Stimulated activated CD8-positive, alpha-beta memory T cell treated with anti-CD3 and anti-CD28 coated beads, Interleukin-15, amount 100 ng/mL, for 1 hour (primary cell): ENCODE measurements around the gene PRRC2B.
"Not testable (repeated sequence)": the region's sequence is repeated elsewhere in the genome, so short reads cannot be mapped to it uniquely, and the experiment has no call there.

Experiments used
- DNase-seq: peaks from one replicate; pipeline ENCODE4 v3.0.0-alpha.2; 2020; ENCODE audit warnings: low read depth

PRRC2B gene

DNA sequence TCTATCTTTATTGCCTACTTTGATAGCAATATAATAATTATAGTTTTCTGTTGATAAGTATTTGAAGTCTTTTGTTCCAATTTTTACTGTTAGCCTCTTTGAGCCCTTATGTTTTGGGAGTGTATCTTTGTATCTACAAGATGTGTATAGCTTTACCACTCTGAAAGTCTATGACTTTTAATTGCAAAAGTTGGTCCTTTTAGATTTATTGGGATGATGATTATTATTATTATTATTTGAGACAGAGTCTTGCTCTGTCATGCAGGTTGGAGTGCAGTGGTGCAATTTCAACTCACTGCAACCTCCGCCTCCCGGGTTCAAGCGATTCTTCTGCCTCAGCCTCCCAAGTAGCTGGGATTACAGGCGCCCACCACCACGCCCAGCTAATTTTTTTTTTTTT is 78.2 kb downstream of the PRRC2B start:
- not testable (repeated sequence) for DNase-seq

DNA sequence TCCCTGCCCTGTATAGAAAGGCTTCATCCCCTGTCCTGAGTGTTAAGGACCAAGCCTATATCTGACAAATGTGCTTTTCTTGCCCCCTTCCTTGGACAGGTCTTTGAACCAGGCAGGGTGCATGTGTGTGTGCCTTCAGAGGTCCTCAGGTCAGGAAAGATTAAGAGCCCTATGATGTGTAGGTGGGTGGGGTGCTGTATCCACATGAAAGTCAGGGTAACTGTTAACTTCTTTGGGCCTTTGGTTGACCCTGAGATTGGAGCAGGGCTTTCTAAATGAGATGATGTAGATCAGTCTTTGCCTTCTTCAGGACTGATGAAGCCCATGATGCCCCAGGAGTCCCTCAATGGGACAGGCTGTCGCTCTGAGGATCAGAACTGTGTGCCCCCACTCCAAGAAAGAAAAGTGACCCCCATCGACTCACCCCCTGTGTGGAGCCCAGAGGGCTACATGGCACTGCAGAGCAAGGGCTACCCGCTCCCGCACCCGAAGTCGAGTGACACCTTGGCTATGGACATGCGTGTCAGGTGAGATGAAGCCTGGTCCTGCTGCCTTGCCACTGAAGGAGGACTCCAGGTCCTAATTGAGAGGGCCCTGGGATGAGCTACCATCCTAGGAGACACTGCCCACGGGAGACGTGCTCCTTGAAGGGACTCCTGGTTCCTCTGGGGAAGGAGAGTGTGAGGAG is 79.5 kb downstream of the PRRC2B start:
- DNase-seq, result no peak

DNA sequence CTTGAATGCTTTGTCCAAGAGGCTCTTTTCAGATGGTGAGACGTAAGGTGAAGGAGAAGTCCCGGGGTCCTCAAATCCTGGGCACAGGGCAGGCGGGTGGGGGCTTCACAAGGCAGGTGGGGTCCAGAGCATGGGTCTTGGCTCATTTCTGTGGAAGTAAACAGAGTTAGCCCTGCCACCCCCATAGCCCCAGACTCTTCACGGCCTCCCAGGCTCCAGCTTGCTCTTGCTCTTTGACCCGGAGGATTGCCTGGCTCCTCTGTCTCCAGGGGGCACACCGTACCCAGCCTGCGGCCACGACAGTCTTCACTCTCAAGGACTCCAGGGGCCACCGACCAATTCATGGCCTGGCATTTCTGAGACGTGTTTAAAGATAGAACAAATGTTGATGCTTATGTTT is 80.0 kb downstream of the PRRC2B start:
- no peak for DNase-seq

DNA sequence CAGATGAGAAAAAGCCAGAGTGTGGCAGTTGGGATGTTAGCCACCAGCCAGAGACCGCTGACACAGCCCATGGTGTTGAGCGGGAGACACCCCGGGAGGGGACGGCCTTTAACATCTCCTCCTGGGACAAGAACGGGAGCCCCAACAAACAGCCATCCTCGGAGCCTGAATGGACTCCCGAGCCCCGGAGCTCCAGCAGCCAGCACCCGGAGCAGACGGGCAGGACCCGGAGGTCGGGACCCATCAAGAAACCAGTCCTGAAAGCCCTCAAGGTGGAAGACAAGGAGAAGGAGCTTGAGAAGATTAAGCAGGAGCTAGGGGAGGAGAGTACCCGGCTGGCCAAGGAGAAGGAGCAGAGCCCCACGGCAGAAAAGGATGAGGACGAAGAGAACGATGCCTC is 80.8 kb downstream of the PRRC2B start:
- DNase-seq, result no peak

DNA sequence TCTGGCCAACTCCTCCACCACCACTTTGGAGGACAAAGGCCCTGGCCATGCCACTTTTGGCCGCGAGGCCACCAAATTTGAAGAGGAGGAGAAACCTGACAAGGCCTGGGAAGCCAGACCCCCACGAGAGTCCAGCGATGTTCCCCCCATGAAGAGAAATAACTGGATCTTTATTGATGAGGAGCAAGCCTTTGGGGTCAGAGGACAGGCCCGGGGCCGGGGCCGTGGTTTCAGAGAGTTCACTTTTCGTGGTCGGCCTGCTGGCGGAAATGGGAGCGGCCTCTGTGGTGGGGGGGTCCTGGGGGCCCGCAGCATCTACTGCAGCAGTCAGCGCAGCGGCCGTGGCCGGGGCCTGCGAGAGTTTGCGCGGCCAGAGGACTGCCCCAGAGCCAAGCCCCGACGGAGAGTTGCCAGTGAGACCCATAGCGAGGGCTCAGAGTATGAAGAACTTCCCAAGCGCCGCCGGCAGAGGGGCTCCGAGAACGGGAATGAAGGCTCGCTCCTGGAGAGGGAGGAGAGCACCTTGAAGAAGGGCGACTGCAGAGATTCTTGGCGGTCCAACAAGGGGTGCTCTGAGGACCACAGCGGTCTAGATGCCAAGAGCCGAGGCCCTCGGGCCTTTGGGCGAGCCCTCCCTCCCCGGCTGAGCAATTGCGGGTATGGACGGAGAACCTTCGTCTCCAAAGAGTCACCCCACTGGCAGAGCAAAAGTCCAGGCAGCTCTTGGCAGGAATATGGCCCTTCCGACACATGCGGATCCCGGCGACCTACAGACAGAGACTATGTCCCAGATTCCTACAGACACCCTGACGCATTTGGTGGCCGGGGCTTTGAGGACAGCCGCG is 81.4 kb downstream of the PRRC2B start:
- no peak for DNase-seq

DNA sequence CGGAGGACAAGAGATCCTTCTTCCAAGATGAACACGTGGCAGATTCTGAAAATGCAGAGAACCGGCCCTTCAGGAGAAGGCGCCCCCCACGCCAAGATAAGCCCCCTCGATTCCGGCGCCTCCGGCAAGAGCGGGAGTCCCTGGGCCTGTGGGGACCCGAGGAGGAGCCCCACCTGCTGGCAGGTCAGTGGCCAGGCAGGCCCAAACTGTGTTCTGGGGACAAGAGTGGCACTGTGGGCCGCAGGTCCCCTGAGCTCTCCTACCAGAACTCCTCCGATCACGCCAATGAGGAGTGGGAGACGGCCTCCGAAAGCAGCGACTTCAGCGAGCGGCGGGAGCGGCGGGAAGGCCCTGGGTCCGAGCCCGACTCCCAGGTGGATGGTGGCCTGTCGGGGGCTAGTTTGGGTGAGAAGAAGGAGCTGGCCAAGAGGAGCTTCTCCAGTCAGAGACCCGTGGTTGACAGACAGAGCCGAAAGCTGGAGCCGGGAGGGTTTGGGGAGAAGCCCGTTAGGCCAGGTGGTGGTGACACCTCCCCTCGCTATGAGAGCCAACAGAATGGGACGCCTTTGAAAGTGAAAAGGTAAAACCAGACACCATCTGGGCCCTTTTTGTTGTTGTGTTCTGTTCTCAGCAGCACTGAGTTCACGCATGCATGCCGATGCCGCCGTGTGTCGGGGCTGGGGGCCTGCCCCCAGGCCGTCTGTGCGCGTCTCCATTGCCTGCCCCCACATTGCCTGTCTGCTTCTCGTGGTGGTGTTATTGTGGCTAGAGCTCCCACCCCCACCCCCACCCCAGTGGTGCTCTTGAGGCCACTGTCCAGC is 82.3 kb downstream of the PRRC2B start:
- DNase-seq, result no peak

DNA sequence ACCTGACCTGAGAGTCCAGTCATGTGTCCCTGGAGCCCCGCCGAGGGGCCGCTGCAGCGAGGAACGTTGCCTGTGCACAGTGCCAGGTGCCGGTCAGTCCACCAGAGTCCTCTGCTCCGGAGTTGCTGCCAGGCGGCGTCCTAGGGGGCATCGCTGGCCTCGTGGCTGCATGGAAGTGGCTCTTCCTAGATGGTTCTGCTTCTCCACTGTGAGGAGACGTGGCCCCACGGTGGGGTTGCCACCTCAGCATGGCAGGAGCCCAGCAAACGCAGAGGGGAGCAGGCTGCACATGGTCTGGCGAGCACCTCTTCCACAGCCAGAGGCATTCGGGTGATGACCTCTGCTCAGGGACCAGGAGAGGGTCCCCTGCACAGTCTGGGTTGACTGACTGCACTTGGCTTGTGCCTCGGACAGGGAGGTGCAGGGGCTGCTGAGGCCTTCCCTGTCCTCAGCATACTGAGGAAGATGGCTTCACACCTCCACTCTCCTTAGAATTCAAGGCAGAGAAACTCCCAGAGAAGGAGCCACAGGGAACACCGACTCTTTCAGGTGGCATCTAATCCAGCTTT is 83.0 kb downstream of the PRRC2B start:
- DNase-seq, result no peak

DNA sequence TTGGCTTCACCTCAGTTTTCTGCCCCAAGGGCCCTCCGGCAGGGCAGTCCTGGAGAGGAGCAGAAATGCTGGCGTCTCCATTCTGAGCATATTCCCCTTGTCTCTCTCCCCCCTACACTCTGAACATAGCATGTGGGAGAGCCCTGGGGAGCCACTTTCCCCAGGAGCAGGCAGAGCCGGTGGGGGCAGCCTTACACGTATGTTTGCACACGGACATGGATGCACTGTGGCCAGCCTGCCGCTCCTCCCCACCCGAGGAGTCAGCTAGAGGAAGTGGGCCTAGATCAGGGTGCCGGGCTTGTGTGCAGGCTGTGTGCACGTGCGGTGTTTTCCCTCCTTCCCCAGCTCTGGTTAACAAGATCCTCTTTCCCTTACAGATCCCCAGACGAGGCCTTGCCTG is 83.5 kb downstream of the PRRC2B start:
- DNase-seq, result no peak

DNA sequence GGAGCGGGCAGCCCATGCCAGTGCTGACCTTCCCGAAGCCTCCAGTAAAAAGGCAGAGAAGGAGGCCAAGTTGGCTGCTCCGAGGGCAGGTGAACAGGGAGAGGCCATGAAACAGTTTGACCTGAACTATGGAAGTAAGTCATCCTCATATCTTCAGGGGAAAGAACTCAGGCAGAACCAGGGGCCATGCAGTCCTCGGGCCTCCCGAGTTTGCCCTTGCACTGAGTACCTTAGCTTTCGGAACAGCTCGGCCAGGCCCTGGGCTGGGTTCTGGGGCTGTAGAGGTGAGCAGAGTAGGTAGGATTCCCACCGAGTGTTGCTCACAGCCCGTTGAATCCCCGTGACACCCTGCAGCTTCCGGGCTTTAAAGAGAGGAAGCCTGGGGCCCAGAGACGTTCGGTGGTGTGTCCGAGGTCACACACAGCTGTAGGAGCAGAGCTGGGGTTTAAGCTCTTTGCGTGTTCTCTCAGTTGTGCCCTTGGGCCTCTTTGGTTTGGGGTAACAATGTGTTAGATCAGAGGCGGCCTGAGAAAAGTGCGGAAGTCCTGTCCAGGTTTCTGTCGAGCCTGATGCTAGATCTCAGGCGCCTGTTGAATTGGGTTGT is 84.0 kb downstream of the PRRC2B start:
- DNase-seq, result no peak

DNA sequence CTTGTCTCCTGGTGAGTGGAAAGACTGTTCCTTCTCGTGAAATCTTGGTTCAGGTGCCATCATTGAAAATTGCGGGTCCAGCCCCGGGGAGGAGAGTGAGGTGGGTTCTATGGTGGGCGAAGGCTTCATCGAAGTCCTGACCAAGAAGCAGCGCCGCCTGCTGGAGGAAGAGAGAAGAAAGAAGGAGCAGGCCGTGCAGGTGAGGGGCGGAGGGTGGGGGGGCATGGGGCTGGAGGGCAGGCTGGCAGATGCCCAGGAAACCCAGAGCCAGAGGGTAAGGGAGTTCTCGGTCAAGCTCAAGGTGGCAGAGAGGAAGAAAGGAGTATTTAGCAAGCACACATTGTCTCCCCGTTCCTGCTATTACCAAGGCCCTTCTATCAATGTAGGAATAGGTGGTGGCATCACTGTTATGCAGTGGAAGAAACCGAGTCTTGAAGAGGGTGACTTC is 84.6 kb downstream of the PRRC2B start:
- DNase-seq, result peak; percentile 30

DNA sequence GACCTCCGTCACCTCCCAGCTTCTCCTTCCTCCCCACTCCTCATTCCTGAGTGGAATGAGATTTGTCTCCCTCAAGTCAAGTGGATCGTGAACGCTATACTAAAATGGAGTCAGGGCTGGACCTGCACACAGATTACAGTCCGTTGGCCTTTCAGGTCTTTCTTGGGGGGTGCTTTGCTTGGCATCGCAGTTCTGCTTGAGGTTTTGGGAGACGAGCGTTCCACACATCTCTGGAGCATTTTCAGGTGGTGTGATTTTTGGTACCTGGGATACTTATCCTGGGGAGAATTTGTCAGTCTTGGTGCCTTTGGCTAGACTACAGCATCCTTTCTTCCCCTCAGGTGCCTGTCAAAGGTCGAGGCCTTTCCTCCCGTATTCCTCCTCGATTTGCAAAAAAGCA is 85.0 kb downstream of the PRRC2B start:
- no peak for DNase-seq

DNA sequence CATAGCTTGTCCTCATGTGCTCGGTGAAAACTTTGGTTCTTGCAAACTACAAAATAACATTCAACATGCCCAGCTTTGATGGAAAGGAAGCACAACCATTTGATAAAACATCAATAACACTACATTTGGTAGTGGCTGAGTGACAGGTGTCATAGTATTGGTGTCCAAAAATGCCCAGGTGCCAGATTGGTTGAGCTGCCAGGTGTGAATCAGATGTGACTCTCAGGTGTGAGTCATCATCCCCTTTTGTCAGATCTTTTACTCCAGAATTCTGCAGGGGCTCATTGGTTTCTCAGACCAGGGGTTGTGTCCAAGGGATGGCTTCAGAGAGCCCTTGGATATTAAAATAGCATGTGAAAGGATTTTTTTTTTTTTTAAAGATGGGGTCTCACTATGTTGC is 86.4 kb downstream of the PRRC2B start:
- DNase-seq, result no peak

DNA sequence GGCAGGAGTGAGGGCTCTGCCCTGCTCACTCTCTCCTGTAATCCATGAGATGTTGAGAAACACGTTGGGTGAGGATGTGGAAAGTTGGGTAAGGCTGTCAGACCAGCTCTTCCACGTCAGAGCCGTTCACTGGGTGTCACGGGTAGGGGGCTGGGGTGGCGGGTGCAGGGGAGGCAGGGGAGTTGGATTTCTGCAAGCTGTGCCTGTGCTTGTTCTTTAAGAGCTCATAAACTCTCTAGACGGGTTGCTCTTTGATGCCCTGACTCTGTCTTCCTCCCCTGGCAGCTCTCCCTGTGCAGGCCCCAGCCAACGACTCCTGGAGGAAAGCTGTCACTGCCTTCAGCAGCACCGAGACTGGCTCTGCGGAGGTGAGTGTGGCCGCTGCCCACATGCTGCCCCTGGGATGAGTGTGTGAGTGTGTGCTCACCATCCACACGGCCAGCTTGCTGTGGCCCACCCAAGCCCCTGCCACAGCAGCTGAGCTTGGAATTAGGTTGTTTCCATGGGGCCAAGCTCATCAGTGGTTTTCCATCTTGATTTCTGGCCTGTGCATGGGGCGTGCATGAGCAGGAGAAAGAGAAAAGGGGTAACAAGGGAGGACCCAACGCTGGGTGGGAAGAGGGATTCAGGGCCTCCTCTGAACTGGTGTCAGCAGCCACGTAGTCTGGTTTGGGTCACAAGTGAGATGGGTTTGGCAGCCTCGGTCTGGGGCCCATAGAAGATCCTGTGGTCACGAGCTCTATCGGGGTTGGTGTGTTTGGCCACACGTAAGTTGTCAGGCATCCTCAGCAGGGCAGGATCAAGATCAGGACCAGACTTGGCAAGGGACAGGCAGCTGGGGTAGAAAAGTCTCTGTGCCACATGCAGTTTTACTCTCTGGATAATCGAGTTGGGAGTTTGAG is 87.8 kb downstream of the PRRC2B start:
- no peak for DNase-seq

DNA sequence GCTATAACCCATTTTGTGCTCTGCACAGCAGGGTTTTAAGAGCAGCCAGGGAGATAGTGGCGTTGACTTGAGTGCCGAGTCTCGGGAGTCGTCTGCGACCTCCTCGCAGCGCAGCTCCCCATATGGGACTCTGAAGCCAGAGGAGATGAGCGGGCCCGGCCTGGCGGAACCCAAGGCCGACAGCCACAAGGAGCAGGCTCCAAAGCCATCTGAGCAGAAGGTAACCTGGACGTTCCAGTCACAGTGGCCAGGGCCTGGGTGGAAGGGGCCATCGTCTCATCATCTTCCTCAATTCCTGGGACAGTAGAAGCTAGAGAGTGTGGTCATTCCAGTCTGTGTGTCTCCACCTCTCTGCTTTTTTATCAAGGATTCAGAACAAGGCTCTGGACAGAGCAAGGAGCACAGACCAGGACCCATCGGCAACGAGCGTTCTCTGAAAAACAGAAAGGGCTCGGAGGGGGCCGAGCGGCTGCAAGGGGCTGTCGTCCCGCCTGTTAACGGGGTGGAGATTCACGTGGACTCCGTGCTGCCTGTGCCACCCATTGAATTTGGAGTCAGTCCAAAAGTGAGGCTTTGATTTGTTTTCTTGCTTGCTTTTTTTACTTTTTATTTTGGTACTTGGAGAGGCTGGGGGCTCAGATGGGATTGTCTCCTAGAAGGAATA is 88.6 kb downstream of the PRRC2B start:
- DNase-seq, result no peak

DNA sequence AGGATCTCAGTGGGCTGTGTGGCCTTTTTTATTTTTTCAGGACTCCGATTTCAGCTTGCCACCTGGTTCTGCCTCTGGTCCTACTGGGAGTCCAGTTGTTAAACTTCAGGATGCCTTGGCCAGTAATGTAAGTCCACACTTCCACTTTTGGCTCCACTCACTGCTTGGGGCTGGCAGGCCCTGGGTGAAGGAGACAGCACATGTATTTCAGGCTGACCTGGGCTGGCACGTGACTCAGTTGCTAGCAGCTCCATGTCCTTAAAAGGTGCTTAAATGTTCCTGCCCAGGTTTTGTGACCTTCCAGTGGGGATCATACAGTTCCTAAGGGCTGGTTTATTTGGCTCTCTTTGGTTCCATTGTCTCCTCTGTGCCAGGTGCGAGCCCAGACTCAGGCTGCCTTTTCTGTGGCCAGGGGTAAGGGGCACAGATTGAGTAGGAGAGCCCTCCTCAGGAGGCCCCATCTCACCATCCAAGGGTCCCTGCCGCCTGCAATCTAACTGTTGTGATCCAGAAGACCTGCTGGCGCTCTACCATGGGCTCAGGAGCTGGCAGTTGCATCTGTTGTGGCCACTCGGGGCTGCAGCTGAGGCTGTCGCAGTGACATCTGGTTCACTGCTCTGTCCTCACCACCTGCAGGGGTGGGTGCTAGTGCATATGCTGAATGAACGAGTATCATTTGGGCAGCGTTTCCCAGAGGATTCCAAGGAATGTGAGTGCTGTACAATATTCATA is 89.6 kb downstream of the PRRC2B start:
- DNase-seq, result no peak

DNA sequence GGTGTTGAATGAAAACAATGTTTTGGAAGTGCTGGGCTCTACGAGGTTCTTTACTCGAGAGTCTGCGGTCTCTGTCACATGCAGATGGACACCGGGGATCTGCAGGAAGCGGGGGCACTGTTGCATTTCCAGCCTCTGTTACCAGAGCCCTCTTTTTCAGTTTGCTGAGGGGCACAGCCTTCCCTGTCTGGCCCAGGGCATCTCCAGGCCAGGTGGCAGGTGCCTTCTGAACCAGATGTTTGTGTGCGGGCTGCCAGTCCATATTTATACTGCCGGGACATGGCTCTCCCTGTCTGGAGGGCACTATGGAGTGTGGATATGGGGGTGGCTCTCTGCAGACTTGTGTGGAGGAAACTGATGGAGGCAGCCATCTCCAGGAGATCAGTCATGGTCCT is 90.2 kb downstream of the PRRC2B start:
- DNase-seq, result no peak

DNA sequence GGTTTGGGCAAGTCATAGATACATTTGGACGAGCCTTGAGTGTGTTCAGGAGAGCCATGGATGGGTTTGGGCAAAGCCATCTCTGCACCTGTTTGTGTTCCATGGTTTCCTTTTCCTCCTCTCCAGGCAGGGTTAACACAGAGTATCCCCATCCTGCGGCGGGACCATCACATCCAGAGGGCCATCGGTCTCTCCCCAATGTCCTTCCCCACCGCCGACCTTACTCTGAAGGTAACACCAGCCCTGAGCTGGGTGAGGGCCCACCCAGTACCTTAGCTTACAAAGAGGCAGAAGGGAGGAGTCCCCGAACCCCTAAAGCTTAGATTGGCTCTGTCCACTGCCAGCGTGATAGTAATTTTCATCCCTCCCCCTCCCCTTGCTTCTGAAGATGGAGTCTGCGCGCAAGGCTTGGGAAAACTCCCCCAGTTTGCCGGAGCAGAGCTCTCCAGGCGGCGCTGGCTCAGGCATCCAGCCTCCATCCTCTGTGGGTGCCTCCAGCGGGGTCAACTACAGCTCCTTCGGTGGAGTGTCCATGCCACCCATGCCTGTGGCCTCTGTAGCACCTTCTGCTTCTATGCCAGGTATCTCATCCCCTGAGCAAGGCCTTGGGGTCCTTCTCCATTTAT is 90.8 kb downstream of the PRRC2B start:
- DNase-seq, result no peak

DNA sequence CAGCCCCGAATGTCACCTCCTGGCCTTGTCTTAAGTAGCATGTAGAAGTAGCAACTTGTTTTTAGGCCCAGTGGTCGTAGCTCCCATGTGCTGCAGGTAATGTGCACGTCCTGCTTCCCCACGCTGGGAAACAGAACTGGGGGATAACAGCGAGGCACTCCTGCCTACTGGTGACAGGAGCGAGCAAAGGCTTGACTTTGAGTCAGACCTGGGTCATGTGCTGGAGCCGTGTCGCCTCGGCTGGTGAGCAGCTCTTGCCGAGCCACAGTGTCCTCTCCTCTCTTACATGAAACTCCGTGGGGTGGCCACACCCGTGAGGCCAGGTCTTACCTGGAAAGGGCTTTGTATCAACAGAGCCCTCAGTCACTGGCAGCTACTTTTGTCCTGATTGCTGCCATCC is 91.3 kb downstream of the PRRC2B start:
- no peak for DNase-seq

DNA sequence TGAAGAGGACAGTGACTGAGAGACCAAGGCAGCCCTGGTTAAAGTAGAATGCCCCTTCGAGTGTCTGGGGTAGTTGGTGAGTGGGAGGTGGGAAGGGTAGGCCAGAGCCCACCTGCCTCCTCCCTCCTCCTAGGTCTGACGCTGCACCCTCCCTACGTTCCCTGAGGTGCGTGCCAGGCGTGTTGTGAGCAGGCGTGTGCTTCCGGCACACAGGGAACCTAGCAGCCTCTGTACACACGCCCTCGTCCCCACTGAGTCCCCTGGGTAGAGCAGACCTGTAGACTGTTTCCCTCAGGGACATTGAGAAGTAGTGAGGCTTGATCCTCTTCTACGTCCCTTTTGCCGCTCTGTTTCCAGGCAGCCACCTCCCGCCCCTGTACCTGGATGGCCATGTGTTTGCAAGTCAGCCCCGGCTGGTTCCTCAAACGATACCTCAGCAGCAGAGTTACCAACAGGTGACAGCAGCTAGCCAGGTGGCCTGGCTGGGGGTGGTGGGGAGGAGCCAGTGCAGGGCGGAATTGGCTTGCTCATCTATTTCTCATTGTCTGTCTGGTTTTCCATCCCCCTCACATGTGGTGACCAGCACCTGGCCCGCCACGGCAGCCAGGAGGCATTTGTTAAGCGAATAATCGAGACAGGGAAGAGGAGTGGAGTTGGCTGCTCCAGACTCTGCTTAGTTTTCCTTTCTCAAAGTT is 92.0 kb downstream of the PRRC2B start:
- no peak for DNase-seq
